CD8-positive, alpha-beta memory T cell (primary cell): Measurements from ENCODE around the gene SYNCRIP. TPM values are rescaled to one million over a fixed set of nuclear protein-coding genes. Genes with fewer than 3 reads are reported as not detected.

Experiments
- CTCF ChIA-PET: fragments of 350-600 bp; sonication (Branson Sonifier 250); formaldehyde crosslinking; loops from one replicate; lab custom pipeline; 2021; ENCODE audit warnings: antibody characterized with exemption; lab: Charles Lee
- POLR2A ChIA-PET: fragments of 350-600 bp; sonication (Branson Sonifier 250); formaldehyde crosslinking; loops from one replicate; lab custom pipeline; 2021; ENCODE audit warnings: antibody characterized with exemption; lab: Charles Lee
- DNase-seq, 5 donors: peaks; one replicate each; pipeline versions ENCODE4 v3.0.0 to v3.0.0-alpha.2; 2020 to 2022; ENCODE audit warnings: mixed read lengths in 1 of 5
- H3K27ac ChIP-seq: one replicate; pipeline ENCODE4 v1.7.0; 2013; ENCODE audit warnings: low read depth, mild to moderate bottlenecking, low read length, moderate library complexity
- H3K27me3 ChIP-seq: 2 replicates; pipeline ENCODE4 v1.7.0; 2013; ENCODE audit warnings: low read length, mild to moderate bottlenecking; ENCODE audit not compliant: insufficient read depth, poor library complexity, severe bottlenecking
- H3K36me3 ChIP-seq: 2 replicates; pipeline ENCODE4 v1.7.0; 2013; ENCODE audit warnings: mild to moderate bottlenecking, low read length, moderate library complexity; ENCODE audit not compliant: insufficient read depth
- H3K4me1 ChIP-seq: 2 replicates; pipeline ENCODE4 v1.7.0; 2013; ENCODE audit warnings: mild to moderate bottlenecking, low read length, moderate library complexity; ENCODE audit not compliant: insufficient read depth
- H3K4me3 ChIP-seq: 2 replicates; pipeline ENCODE4 v1.7.0; 2013; ENCODE audit warnings: mild to moderate bottlenecking, low read length
- H3K9me3 ChIP-seq: 2 replicates; pipeline ENCODE4 v1.7.0; 2013; ENCODE audit warnings: mild to moderate bottlenecking, low read length
- H3K27ac Mint-ChIP-seq, 8 donors: one replicate each; pipeline ENCODE4 v1.8.0; 2020 to 2021; ENCODE audit warnings: mixed read lengths in 8 of 8, mild to moderate bottlenecking in 6 of 8, inconsistent platforms in 3 of 8, moderate library complexity in 3 of 8
- H3K27me3 Mint-ChIP-seq, 2 donors: one replicate each; pipeline ENCODE4 v1.8.0; 2020 to 2021; ENCODE audit warnings: mixed read lengths in 2 of 2, mild to moderate bottlenecking in 1 of 2, moderate library complexity in 1 of 2
- H3K36me3 Mint-ChIP-seq, 3 donors: one replicate each; pipeline ENCODE4 v1.8.0; 2020 to 2021; ENCODE audit warnings: mixed read lengths in 3 of 3, inconsistent platforms in 1 of 3, mild to moderate bottlenecking in 1 of 3
- H3K4me1 Mint-ChIP-seq, 3 donors: one replicate each; pipeline ENCODE4 v1.8.0; 2020 to 2021; ENCODE audit warnings: mixed read lengths in 3 of 3, inconsistent platforms in 1 of 3, mild to moderate bottlenecking in 1 of 3
- H3K4me3 Mint-ChIP-seq, 7 donors: one replicate each; pipeline ENCODE4 v1.8.0; 2020 to 2021; ENCODE audit warnings: mixed read lengths in 7 of 7, mild to moderate bottlenecking in 6 of 7, moderate library complexity in 4 of 7, inconsistent platforms in 2 of 7
- H3K9me3 Mint-ChIP-seq, 5 donors: one replicate each; pipeline ENCODE4 v1.8.0; 2020 to 2022; ENCODE audit warnings: mixed read lengths in 5 of 5, mild to moderate bottlenecking in 3 of 5, moderate library complexity in 2 of 5, inconsistent platforms in 1 of 5
- polyA plus RNA-seq: library from polyadenylated mRNA; unstranded; fragments of 300-500 nt; fragmentation: Illumina TruSeq; gene quantifications from one replicate; pipeline ENCODE4 v1.2.3, GENCODE V29; 2021
- total RNA-seq, 2 experiments: library from RNA; stranded (reverse); gene quantifications; one replicate each; pipeline ENCODE4 v1.2.3, GENCODE V29; 2021

Gene SYNCRIP
- total and polyA plus RNA-seq, 3 experiments from 2014 or later: 81.6 to 249 (median 247) TPM

DNA sequence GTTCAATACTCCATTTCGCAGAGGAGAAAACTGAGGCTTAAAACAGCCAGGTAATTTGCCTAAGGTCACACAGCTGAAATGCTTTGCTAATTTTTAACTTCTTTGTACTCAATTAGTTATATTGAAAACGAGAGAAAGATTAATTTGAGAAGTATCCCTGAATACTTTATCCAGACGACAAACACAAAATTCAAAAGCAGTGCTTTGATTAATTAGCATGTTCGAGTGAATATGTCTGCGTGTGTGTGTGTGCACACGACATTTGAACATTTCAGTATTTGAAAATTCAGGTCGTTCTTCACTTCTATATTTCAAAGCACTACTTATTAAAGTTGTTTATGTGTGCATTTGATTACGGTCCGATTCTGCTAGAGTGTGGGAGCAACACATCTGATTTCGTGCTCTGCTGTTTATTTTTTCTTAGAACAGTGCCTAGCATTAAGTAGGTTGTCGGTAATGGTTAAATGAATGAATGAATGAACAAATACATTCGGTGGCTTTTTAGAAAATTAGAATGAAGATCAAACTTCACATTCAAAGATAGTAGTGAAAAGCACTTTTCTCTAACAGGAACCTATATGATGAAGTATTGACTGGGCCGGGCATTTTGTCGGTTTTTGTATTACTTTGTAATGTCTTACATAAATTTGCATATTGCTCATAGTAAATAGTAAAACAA, 36.9 kb upstream of the SYNCRIP start:
- peak overlapping the region; percentile 96 to 100 (median 98) for H3K4me3 Mint-ChIP-seq
- peak overlapping the region; percentile 81 for H3K4me3 ChIP-seq
- peaks cover 30% of the 10 kb centered on the region for H3K4me1 ChIP-seq
- ChIA-PET POLR2A (interaction anchor here (1.3 to 5.8 kb wide), 9 partner anchors 10 to 221 kb away, joined by 3 to 356 read pairs (median 7); partner anchors contain the start of genes SNX14 and SYNCRIP), CTCF (interaction anchor here (1.0 to 5.2 kb wide), 5 partner anchors 10 to 325 kb away, joined by 4 to 86 read pairs (median 14); partner anchors contain the start of genes SNX14 and SYNCRIP)
- H3K27ac ChIP-seq: peak overlapping the region; percentile 95
- peaks cover 0 to 38% (median 7%) of the 10 kb centered on the region in 3 donors for H3K36me3 Mint-ChIP-seq
- peaks cover 34 to 41% (median 41%) of the 10 kb centered on the region in 3 donors for H3K4me1 Mint-ChIP-seq
- H3K9me3 Mint-ChIP-seq: peaks cover 0 to 3% (median 0%) of the 10 kb centered on the region in 5 donors
- no peaks in the 10 kb centered on the region for H3K9me3 ChIP-seq
- DNase-seq: no peak
- peaks cover 0 to 6% of the 10 kb centered on the region in 2 donors for H3K27me3 Mint-ChIP-seq
- H3K27me3 ChIP-seq: no peaks in the 10 kb centered on the region
- no peaks in the 10 kb centered on the region for H3K36me3 ChIP-seq
- peak overlapping the region; percentile 66 to 100 (median 90) for H3K27ac Mint-ChIP-seq

- H3K27me3 Mint-ChIP-seq: peaks cover 0 to 6% of the 10 kb centered on the region in 2 donors
- peaks cover 0 to 3% (median 0%) of the 10 kb centered on the region in 5 donors for H3K9me3 Mint-ChIP-seq
- H3K27ac ChIP-seq: peak overlapping the region; percentile 95
- H3K36me3 Mint-ChIP-seq: peaks cover 0 to 43% (median 7%) of the 10 kb centered on the region in 3 donors
- peak overlapping the region; percentile 96 to 100 (median 98) for H3K4me3 Mint-ChIP-seq
- peak overlapping the region; percentile 94 to 100 (median 98) for H3K27ac Mint-ChIP-seq
- H3K9me3 ChIP-seq: no peaks in the 10 kb centered on the region
- ChIA-PET CTCF (interaction anchor here (1.0 to 5.2 kb wide), 7 partner anchors 9 to 324 kb away, joined by 4 to 86 read pairs (median 6); partner anchors contain the start of genes SNX14 and SYNCRIP), POLR2A (interaction anchor here (0.6 to 5.8 kb wide), 16 partner anchors 9 to 1819 kb away, joined by 3 to 356 read pairs (median 4); partner anchors contain the start of genes CYB5R4, SNX14 and SYNCRIP)
- no peaks in the 10 kb centered on the region for H3K36me3 ChIP-seq
- H3K4me3 ChIP-seq: peak overlapping the region; percentile 96
- H3K27me3 ChIP-seq: no peaks in the 10 kb centered on the region
- peaks cover 37% of the 10 kb centered on the region for H3K4me1 ChIP-seq
- peaks cover 41 to 48% (median 48%) of the 10 kb centered on the region in 3 donors for H3K4me1 Mint-ChIP-seq
- peak; percentile 95 to 99 (median 99) for DNase-seq
These were observed 36.1 kb upstream of the SYNCRIP start for GRCh38 chr6:85678602-85679444.

DNA sequence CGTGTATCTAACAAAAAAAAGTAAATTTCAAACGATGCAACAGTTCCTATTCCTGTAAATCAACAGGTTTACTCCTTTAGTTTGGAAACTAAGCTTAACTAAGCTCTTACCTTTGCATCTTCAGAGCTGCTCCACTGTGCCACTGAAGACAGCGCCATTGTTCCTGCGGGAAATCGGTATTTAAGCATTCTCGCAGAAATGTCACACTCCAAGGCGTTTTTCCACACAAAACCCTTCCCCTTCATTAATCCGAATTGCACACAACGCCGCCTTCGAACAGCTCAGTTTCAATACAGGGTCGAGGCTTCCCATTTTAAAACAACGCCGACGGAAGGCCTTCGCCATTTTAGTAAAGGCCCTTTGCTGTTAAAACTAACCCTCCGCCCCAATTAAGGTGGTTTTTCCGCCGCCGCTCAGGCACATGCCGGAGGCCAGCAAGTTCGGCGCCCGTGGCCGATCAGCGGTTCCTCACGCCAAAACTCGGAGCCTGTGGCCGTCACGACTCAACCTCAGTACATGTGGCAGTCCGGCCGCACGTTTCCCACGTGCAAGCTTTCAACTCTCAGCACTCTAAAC, 35.4 kb upstream of the SYNCRIP start:
- H3K27me3 ChIP-seq: no peaks in the 10 kb centered on the region
- DNase-seq: no peak
- Mint-ChIP-seq H3K4me3 (peak overlapping the region; percentile 96 to 100 (median 98)), H3K27me3 (peaks cover 0 to 6% of the 10 kb centered on the region in 2 donors), H3K27ac (peak overlapping the region; percentile 94 to 100 (median 98)), H3K4me1 (peaks cover 48 to 56% (median 55%) of the 10 kb centered on the region in 3 donors), H3K36me3 (peaks cover 0 to 50% (median 12%) of the 10 kb centered on the region in 3 donors), H3K9me3 (peaks cover 0 to 3% (median 0%) of the 10 kb centered on the region in 5 donors)
- peak overlapping the region; percentile 96 for H3K4me3 ChIP-seq
- peaks cover 37% of the 10 kb centered on the region for H3K4me1 ChIP-seq
- ChIA-PET CTCF (interaction anchor here (1.0 to 5.2 kb wide), 8 partner anchors 8 to 324 kb away, joined by 3 to 86 read pairs (median 6); partner anchors contain the start of genes SNX14 and SYNCRIP), POLR2A (interaction anchor here (0.6 to 5.8 kb wide), 16 partner anchors 8 to 1818 kb away, joined by 3 to 356 read pairs (median 4); partner anchors contain the start of genes CYB5R4, SNX14 and SYNCRIP)
- peak overlapping the region; percentile 95 for H3K27ac ChIP-seq
- no peaks in the 10 kb centered on the region for H3K36me3 ChIP-seq
- H3K9me3 ChIP-seq: no peaks in the 10 kb centered on the region

DNA sequence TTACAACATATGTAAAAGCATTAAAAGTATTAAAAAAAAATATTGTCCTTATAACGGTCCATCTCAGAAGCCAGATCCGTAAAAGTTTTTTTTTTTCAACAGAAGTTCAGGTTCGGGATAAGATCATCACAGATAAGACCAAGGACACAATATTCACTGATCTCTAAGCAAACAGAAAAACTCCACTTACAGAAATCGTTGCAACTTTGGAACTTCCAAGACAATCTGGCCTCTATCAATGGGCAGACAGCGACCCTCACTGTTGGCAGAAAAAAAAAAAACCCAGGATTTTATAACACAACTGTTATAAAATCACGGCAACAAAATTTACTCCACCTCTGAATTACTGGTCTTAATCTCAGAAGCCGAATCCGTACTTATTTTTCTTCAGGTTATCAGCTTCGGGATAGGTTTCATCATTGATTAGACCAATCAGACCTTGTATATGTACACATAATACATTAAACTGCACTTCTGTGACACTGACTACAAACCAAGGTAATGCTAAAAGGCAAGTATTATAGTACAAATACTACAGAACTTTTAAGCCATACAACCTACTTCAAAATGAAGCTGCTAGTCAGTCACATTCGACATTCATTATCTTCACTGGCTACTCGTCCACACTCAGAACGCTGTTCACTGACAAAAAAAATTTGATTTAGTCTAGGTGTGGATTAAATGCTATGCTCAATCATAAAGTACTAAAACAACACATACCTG, 34.7 kb upstream of the SYNCRIP start:
- ChIA-PET CTCF (interaction anchor here (1.2 to 5.2 kb wide), 6 partner anchors 8 to 323 kb away, joined by 3 to 86 read pairs (median 10); partner anchors contain the start of genes SNX14 and SYNCRIP), POLR2A (interaction anchor here (0.6 to 5.8 kb wide), 8 partner anchors 7 to 219 kb away, joined by 3 to 356 read pairs (median 6); partner anchors contain the start of genes SNX14 and SYNCRIP)
- Mint-ChIP-seq H3K27ac (peak overlapping the region; percentile 94 to 100 (median 98)), H3K4me1 (peaks cover 53 to 63% (median 62%) of the 10 kb centered on the region in 3 donors), H3K9me3 (peaks cover 0 to 3% (median 0%) of the 10 kb centered on the region in 5 donors), H3K27me3 (peaks cover 0 to 6% of the 10 kb centered on the region in 2 donors), H3K36me3 (peaks cover 0 to 56% (median 12%) of the 10 kb centered on the region in 3 donors), H3K4me3 (peak overlapping the region; percentile 96 to 100 (median 98))
- Histone ChIP-seq H3K27ac (peak overlapping the region; percentile 95), H3K27me3 (no peaks in the 10 kb centered on the region), H3K4me1 (peaks cover 37% of the 10 kb centered on the region), H3K36me3 (no peaks in the 10 kb centered on the region), H3K9me3 (no peaks in the 10 kb centered on the region), H3K4me3 (peak overlapping the region; percentile 96)
- DNase-seq: no peak

DNA sequence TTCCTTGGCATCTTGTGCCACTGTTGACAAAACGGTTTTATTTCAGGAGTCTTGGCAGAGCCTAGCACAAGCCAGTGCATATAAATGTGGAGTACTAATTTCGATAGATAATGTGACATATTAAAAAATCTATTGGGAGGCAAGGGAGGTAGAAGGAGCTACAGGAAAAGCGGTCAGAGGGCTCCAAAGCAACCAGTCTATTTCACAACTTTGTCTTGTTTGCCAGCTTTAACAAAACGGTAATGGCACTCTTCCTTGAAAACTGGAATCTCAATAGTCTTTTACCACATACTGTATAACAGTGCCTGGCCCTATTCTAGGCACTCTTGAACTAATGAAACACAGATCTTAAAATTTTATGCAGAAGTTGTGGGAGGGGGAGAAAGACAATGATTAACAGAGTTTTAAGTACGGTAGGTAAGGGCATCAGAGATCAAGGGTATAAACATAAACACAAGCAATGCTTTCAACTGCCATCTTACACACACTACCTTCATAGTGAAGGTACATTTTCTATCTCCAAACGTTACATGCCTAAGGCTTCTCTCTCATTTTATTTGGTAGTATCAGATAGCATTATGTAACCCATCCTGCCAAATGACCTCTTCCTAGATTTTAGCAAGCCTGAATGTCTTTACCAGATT, 33.5 kb upstream of the SYNCRIP start:
- no peak for DNase-seq
- H3K27ac ChIP-seq: peak overlapping the region; percentile 95
- peak overlapping the region; percentile 11 to 99 (median 84) for H3K27ac Mint-ChIP-seq
- no peaks in the 10 kb centered on the region for H3K36me3 ChIP-seq
- H3K4me1 Mint-ChIP-seq: peaks cover 56 to 67% (median 62%) of the 10 kb centered on the region in 3 donors
- H3K4me3 Mint-ChIP-seq: peak overlapping the region; percentile 96 to 100 (median 98)
- ChIA-PET CTCF (interaction anchor here (1.0 to 5.2 kb wide), 3 partner anchors 10 to 195 kb away, joined by 3 to 86 read pairs (median 3); partner anchors contain the start of gene SYNCRIP), POLR2A (interaction anchor here (0.7 to 5.8 kb wide), 2 partner anchors 34 to 222 kb away, joined by 4 to 356 read pairs; partner anchors contain the start of gene SYNCRIP)
- H3K9me3 Mint-ChIP-seq: peaks cover 0 to 3% (median 0%) of the 10 kb centered on the region in 5 donors
- H3K9me3 ChIP-seq: no peaks in the 10 kb centered on the region
- peaks cover 0 to 6% of the 10 kb centered on the region in 2 donors for H3K27me3 Mint-ChIP-seq
- H3K4me1 ChIP-seq: peaks cover 37% of the 10 kb centered on the region
- H3K36me3 Mint-ChIP-seq: peaks cover 0 to 59% (median 12%) of the 10 kb centered on the region in 3 donors
- H3K4me3 ChIP-seq: peak overlapping the region; percentile 96
- no peaks in the 10 kb centered on the region for H3K27me3 ChIP-seq

- DNase-seq: no peak
- no peak overlapping the region for H3K27ac ChIP-seq
- peaks cover 0 to 59% (median 12%) of the 10 kb centered on the region in 3 donors for H3K36me3 Mint-ChIP-seq
- H3K4me3 Mint-ChIP-seq: peak overlapping the region; percentile 96 to 100 (median 98)
- H3K27ac Mint-ChIP-seq: peak overlapping the region; percentile 11 to 98 (median 58)
- H3K27me3 ChIP-seq: no peaks in the 10 kb centered on the region
- ChIA-PET POLR2A (interaction anchor here (5.8 kb wide), 1 partner anchor 33 kb away, joined by 356 read pairs; the partner anchor contains the start of gene SYNCRIP), CTCF (interaction anchor here (1.0 to 5.2 kb wide), 3 partner anchors 9 to 194 kb away, joined by 3 to 86 read pairs (median 3); partner anchors contain the start of gene SYNCRIP)
- no peaks in the 10 kb centered on the region for H3K9me3 ChIP-seq
- peaks cover 0 to 6% of the 10 kb centered on the region in 2 donors for H3K27me3 Mint-ChIP-seq
- H3K4me3 ChIP-seq: peak overlapping the region; percentile 96
- no peaks in the 10 kb centered on the region for H3K36me3 ChIP-seq
- peaks cover 0 to 3% (median 0%) of the 10 kb centered on the region in 5 donors for H3K9me3 Mint-ChIP-seq
- peaks cover 62 to 77% (median 69%) of the 10 kb centered on the region in 3 donors for H3K4me1 Mint-ChIP-seq
- peaks cover 46% of the 10 kb centered on the region for H3K4me1 ChIP-seq
These were observed 32.5 kb upstream of the SYNCRIP start for GRCh38 chr6:85675030-85675819.
